ENCODE measurements around the gene WDFY3. TPM values are rescaled to one million over a fixed set of nuclear protein-coding genes. Genes with fewer than 3 reads are reported as not detected.

Gene WDFY3
- total and polyA plus RNA-seq, 9 of the 15 experiments (the other 6 are each of a cell fraction or from before 2014, with no cell fraction given) = 0.58 to 13.5 (median 9.4) TPM

DNA sequence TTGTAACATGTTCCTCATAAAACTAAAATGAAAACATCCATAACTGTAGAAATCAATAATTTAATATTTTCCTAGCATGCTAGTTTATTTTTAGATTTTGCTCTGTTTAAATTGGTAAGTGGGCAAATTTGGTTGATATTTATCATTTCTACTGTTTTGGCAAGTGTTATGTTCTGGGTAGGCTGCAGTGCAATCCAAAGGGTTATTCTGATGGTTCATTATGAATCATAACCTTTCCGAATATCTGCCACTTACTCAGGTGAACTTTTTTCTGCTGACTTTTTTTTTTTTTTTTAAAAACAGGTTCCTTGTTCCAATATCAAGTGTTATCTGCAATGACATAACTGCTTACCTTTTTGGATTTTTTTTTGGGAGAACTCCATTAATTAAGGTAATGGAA, 331.5 kb downstream of the WDFY3 start:
- Histone ChIP-seq H3K9me3 (replicated peaks; ENCODE audit: control insufficient read depth, insufficient read depth, low read depth, low read length) (no peaks in the 10 kb centered on the region), H2AFZ (ENCODE audit: low read depth, low read length) (no peak overlapping the region), H3K36me3 (ENCODE audit: control insufficient read depth, insufficient read depth, low read length) (no peaks in the 10 kb centered on the region), H3K79me2 (ENCODE audit: control insufficient read depth, insufficient read depth, low read length) (no peaks in the 10 kb centered on the region), H3K27ac (ENCODE audit: extremely low read depth, low read depth, low read length) (no peak overlapping the region), H3K9ac (ENCODE audit: insufficient read depth in 1 of 2, low read depth in 2 of 2, low read length in 2 of 2) (no peak overlapping the region), H3K9me1 (ENCODE audit: control insufficient read depth, insufficient read depth, low read length) (no peaks in the 10 kb centered on the region), H3K4me2 (ENCODE audit: insufficient read depth, low read length) (no peak overlapping the region), H4K20me1 (replicated peaks; ENCODE audit: control insufficient read depth, insufficient read depth, low read length) (no peaks in the 10 kb centered on the region; the same call in 1 of the 2 replicates), H3K4me1 (replicated peaks in 1 of 2; ENCODE audit: control insufficient read depth in 2 of 2, insufficient read depth in 2 of 2, low read length in 2 of 2) (no peaks in the 10 kb centered on the region), H3K4me3 (no peak overlapping the region), H3K27me3 (ENCODE audit: control insufficient read depth in 2 of 2, insufficient read depth in 2 of 2, low read length in 2 of 2) (no peaks in the 10 kb centered on the region)
- no peak for ATAC-seq
- DNase-seq (ENCODE audit: extremely low read depth in 1 of 4, low spot score in 3 of 4) = no peak
- ChIA-PET POLR2A (no interaction called here), CTCF (ENCODE audit: low intra/inter-chr PET ratio) (no interaction called here)
- 0% methylated on average over 1 of the region's 1 CpG for WGBS (ENCODE audit: insufficient coverage, low coverage, missing lambda C conversion rate)
- FAIRE-seq = no peak
- TF ChIP-seq, protein P1, sequence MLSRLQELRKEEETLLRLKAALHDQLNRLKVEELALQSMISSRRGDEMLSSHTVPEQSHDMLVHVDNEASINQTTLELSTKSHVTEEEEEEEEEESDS (CRISPR knock-in tag; IDR thresholded peaks at IDR 0.05) = no peak
- TF ChIP-seq NCOA6 (IDR thresholded peaks at IDR 0.05) (no peak), BCL6 (CRISPR knock-in tag; IDR thresholded peaks at IDR 0.05) (no peak), SRF (CRISPR knock-in tag; IDR thresholded peaks at IDR 0.05) (no peak), DACH1 (IDR thresholded peaks at IDR 0.05; ENCODE audit: partially characterized antibody) (no peak), MEF2A (IDR thresholded peaks at IDR 0.05; ENCODE audit: control insufficient read depth, low read depth, low read length) (no peak), MTF1 (CRISPR knock-in tag; IDR thresholded peaks at IDR 0.05; ENCODE audit: borderline replicate concordance) (no peak), GTF2A2 (tag; IDR thresholded peaks at IDR 0.05) (no peak), HNRNPH1 (optimal IDR thresholded peaks at IDR 0.05; ENCODE audit: low read depth, low read length) (no peak), GATA2 (CRISPR knock-in tag; IDR thresholded peaks at IDR 0.05) (no peak), ZNF589 (CRISPR knock-in tag; IDR thresholded peaks at IDR 0.05; ENCODE audit: low read depth) (no peak), MEF2D (tag; conservative IDR thresholded peaks at IDR 0.05; ENCODE audit: low read depth) (no peak), ADNP (tag; IDR thresholded peaks at IDR 0.05) (no peak)
- TF ChIP-seq, protein P2, sequence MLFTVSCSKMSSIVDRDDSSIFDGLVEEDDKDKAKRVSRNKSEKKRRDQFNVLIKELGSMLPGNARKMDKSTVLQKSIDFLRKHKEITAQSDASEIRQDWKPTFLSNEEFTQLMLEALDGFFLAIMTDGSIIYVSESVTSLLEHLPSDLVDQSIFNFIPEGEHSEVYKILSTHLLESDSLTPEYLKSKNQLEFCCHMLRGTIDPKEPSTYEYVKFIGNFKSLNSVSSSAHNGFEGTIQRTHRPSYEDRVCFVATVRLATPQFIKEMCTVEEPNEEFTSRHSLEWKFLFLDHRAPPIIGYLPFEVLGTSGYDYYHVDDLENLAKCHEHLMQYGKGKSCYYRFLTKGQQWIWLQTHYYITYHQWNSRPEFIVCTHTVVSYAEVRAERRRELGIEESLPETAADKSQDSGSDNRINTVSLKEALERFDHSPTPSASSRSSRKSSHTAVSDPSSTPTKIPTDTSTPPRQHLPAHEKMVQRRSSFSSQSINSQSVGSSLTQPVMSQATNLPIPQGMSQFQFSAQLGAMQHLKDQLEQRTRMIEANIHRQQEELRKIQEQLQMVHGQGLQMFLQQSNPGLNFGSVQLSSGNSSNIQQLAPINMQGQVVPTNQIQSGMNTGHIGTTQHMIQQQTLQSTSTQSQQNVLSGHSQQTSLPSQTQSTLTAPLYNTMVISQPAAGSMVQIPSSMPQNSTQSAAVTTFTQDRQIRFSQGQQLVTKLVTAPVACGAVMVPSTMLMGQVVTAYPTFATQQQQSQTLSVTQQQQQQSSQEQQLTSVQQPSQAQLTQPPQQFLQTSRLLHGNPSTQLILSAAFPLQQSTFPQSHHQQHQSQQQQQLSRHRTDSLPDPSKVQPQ (CRISPR knock-in tag; IDR thresholded peaks at IDR 0.05; ENCODE audit: borderline replicate concordance) = no peak
- TF ChIP-seq, protein P3, sequence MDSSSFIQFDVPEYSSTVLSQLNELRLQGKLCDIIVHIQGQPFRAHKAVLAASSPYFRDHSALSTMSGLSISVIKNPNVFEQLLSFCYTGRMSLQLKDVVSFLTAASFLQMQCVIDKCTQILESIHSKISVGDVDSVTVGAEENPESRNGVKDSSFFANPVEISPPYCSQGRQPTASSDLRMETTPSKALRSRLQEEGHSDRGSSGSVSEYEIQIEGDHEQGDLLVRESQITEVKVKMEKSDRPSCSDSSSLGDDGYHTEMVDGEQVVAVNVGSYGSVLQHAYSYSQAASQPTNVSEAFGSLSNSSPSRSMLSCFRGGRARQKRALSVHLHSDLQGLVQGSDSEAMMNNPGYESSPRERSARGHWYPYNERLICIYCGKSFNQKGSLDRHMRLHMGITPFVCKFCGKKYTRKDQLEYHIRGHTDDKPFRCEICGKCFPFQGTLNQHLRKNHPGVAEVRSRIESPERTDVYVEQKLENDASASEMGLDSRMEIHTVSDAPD (CRISPR knock-in tag; IDR thresholded peaks at IDR 0.05) = no peak
- TF ChIP-seq, protein P4, sequence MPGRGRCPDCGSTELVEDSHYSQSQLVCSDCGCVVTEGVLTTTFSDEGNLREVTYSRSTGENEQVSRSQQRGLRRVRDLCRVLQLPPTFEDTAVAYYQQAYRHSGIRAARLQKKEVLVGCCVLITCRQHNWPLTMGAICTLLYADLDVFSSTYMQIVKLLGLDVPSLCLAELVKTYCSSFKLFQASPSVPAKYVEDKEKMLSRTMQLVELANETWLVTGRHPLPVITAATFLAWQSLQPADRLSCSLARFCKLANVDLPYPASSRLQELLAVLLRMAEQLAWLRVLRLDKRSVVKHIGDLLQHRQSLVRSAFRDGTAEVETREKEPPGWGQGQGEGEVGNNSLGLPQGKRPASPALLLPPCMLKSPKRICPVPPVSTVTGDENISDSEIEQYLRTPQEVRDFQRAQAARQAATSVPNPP (IDR thresholded peaks at IDR 0.05; ENCODE audit: borderline replicate concordance, insufficient read depth, insufficient read length) = no peak
- TF ChIP-seq, protein P5, sequence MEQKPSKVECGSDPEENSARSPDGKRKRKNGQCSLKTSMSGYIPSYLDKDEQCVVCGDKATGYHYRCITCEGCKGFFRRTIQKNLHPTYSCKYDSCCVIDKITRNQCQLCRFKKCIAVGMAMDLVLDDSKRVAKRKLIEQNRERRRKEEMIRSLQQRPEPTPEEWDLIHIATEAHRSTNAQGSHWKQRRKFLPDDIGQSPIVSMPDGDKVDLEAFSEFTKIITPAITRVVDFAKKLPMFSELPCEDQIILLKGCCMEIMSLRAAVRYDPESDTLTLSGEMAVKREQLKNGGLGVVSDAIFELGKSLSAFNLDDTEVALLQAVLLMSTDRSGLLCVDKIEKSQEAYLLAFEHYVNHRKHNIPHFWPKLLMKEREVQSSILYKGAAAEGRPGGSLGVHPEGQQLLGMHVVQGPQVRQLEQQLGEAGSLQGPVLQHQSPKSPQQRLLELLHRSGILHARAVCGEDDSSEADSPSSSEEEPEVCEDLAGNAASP (IDR thresholded peaks at IDR 0.05) = no peak
- BruUV-seq (replicated peaks) = no TSS peak
- in situ Hi-C loops (cut with MboI) = no loop called here
- intact Hi-C loops (cut with micrococcal nuclease) = no loop called here
